ENCODE results near the gene HCFC1R1. TPM values are rescaled to one million over a fixed set of nuclear protein-coding genes. Genes with fewer than 3 reads are reported as not detected.
"Not testable (repeated sequence)": the region's sequence is repeated elsewhere in the genome, so short reads cannot be mapped to it uniquely, and the experiment has no call there.

The HCFC1R1 gene
- total RNA-seq (10 to 100 TPM; 45.4 to 66.6 TPM), polyA plus RNA-seq (ENCODE audit: insufficient read length in 6 of 6) (10 to 100 TPM; 25.1 to 37.6 (median 31.9) TPM)
- long read RNA-seq, donor 1, transcript HCFC1R1-208 (2 exons, 1,365 nt): minor isoform, 8 of 40 reads
- long read RNA-seq, donor 1, transcript HCFC1R1-201 (4 exons, 965 nt): major isoform, 17 of 40 reads
- long read RNA-seq, donor 1, transcript HCFC1R1-206 (3 exons, 618 nt): minor isoform, 10 of 40 reads
- long read RNA-seq, donor 1, partial matches to known transcripts: 5 of 40 reads
- long read RNA-seq, donor 1, other reads (novel, unspliced or antisense): 0 of 40 reads
- long read RNA-seq, donor 2, transcript HCFC1R1-201 (4 exons, 965 nt): major isoform, 13 of 24 reads
- long read RNA-seq, donor 2, transcript HCFC1R1-206 (3 exons, 618 nt): minor isoform, 5 of 24 reads
- long read RNA-seq, donor 2, partial matches to known transcripts: 0 of 24 reads
- long read RNA-seq, donor 2, other reads (novel, unspliced or antisense): 0 of 24 reads
- long read RNA-seq, donor 3, transcript HCFC1R1-206 (3 exons, 618 nt): minor isoform, 8 of 36 reads
- long read RNA-seq, donor 3, transcript HCFC1R1-201 (4 exons, 965 nt): major isoform, 13 of 36 reads
- long read RNA-seq, donor 3, partial matches to known transcripts: 0 of 36 reads
- long read RNA-seq, donor 3, other reads (novel, unspliced or antisense): 6 of 36 reads
- long read RNA-seq, donor 4, transcript HCFC1R1-201 (4 exons, 965 nt): major isoform, 35 of 50 reads
- long read RNA-seq, donor 4, partial matches to known transcripts: 5 of 50 reads
- long read RNA-seq, donor 4, other reads (novel, unspliced or antisense): 3 of 50 reads
- long read RNA-seq, donor 5, transcript HCFC1R1-201 (4 exons, 965 nt): major isoform, 9 of 24 reads
- long read RNA-seq, donor 5, transcript HCFC1R1-206 (3 exons, 618 nt): minor isoform, 6 of 24 reads
- long read RNA-seq, donor 5, partial matches to known transcripts: 0 of 24 reads
- long read RNA-seq, donor 5, other reads (novel, unspliced or antisense): 0 of 24 reads
- long read RNA-seq, donor 6, transcript HCFC1R1-208 (2 exons, 1,365 nt): minor isoform, 7 of 41 reads
- long read RNA-seq, donor 6, transcript HCFC1R1-206 (3 exons, 618 nt): minor isoform, 9 of 41 reads
- long read RNA-seq, donor 6, transcript HCFC1R1-201 (4 exons, 965 nt): major isoform, 22 of 41 reads
- long read RNA-seq, donor 6, partial matches to known transcripts: 0 of 41 reads
- long read RNA-seq, donor 6, other reads (novel, unspliced or antisense): 0 of 41 reads
- long read RNA-seq, donor 7, partial matches to known transcripts: 0 of 8 reads
- long read RNA-seq, donor 7, other reads (novel, unspliced or antisense): 0 of 8 reads
- long read RNA-seq, donor 8, partial matches to known transcripts: 0 of 18 reads
- long read RNA-seq, donor 8, other reads (novel, unspliced or antisense): 9 of 18 reads
- long read RNA-seq, donor 9: 0 reads
- long read RNA-seq, donor 10, transcript HCFC1R1-201 (4 exons, 965 nt): major isoform, 20 of 25 reads
- long read RNA-seq, donor 10, partial matches to known transcripts: 2 of 25 reads
- long read RNA-seq, donor 10, other reads (novel, unspliced or antisense): 0 of 25 reads
- long read RNA-seq, donor 11: 0 reads
- long read RNA-seq, donor 12, transcript HCFC1R1-201 (4 exons, 965 nt): major isoform, 10 of 17 reads
- long read RNA-seq, donor 12, partial matches to known transcripts: 0 of 17 reads
- long read RNA-seq, donor 12, other reads (novel, unspliced or antisense): 0 of 17 reads

GRCh38 chr16:3023669-3024478, at the start of gene HCFC1R1, which contains the start of gene THOC6:
TSS of gene HCFC1R1 (minus strand) at chr16:3023942. CDS start at chr16:3023941, 1 bp downstream.
TSS of gene THOC6 (plus strand) at chr16:3024035. CDS start at chr16:3024327, 292 bp downstream.
- no peak for TF ChIP-seq CTCF (IDR thresholded peaks at IDR 0.05)
- H3K27ac ChIP-seq: peak within 1 kb of the TSS; percentile 94 to 97
- peaks cover under 1 to 9% of the 10 kb centered on the region in 2 donors for H3K27me3 ChIP-seq
- H3K36me3 ChIP-seq: peaks cover 0 to 26% of the 10 kb centered on the region in 2 donors
- intact Hi-C loops (cut with DNase I): no loop called here
- H3K4me1 ChIP-seq: peaks cover 32 to 64% of the 10 kb centered on the region in 2 donors
- H3K4me3 ChIP-seq: peak within 1 kb of the TSS; percentile 61 to 83
- no peaks in the 10 kb centered on the region for H3K9me3 ChIP-seq
- DNase-seq (peak; percentile 94 to 99 (median 97)), ATAC-seq (peak; percentile 68)

GRCh38 chr16:3073448-3073847, 49.7 kb upstream of the HCFC1R1 start:
- no peaks in the 10 kb centered on the region for H3K9me3 ChIP-seq
- DNase-seq: no peak
- peak overlapping the region in 1 of 2 donors; percentile 61 for H3K27ac ChIP-seq
- no peak for ATAC-seq
- no peak overlapping the region for H3K4me3 ChIP-seq
- H3K36me3 ChIP-seq: peaks cover 0 to 8% of the 10 kb centered on the region in 2 donors
- no peak for TF ChIP-seq CTCF (IDR thresholded peaks at IDR 0.05)
- no peaks in the 10 kb centered on the region for H3K27me3 ChIP-seq
- H3K4me1 ChIP-seq: peaks cover 0 to 30% of the 10 kb centered on the region in 2 donors
- intact Hi-C loops (cut with DNase I): no loop called here

- ATAC-seq; H3K27me3 ChIP-seq; H3K36me3 ChIP-seq; H3K4me3 ChIP-seq; H3K9me3 ChIP-seq; intact Hi-C loops (cut with DNase I); DNase-seq: not testable (repeated sequence)
- Histone ChIP-seq H3K27ac (peak overlapping the region in 1 of 2 donors; percentile 61), H3K4me1 (peaks cover 0 to 38% of the 10 kb centered on the region in 2 donors)
Observed at GRCh38 chr16:3072576-3073263, 49.0 kb upstream of the HCFC1R1 start.

- intact Hi-C loops (cut with DNase I); H3K27me3 ChIP-seq; H3K27ac ChIP-seq; DNase-seq; H3K9me3 ChIP-seq; ATAC-seq; H3K4me3 ChIP-seq: not testable (repeated sequence)
- H3K36me3 ChIP-seq: peaks cover 0 to 12% of the 10 kb centered on the region in 2 donors
- H3K4me1 ChIP-seq: peaks cover 0 to 42% of the 10 kb centered on the region in 2 donors
Observed at GRCh38 chr16:3072148-3072547, 48.4 kb upstream of the HCFC1R1 start.

Data from left lung (tissue), 14 donors.